IMR-90 (cell line): Measurements from ENCODE around the gene SDF2L1. TPM values are rescaled to one million over a fixed set of nuclear protein-coding genes. Genes with fewer than 3 reads are reported as not detected.

ENCODE experiments used
- ATAC-seq: fragments of 200-7000 bp; cut with Tn5 transposase; 2 replicates; pipeline ENCODE4 v1.9.1; 2020; ENCODE audit warnings: low read depth, mild to moderate bottlenecking, moderate library complexity
- BruUV-seq: library from RNA; stranded (reverse); fragments of 400-500 nt; replicated peaks from 2 replicates; lab custom pipeline; 2021; lab: Mats Ljungman, UMichigan
- CTCF ChIA-PET: fragments of 300-600 bp; formaldehyde crosslinking; extraction: SDS; loops from one replicate; lab custom pipeline; 2021; ENCODE audit warnings: antibody characterized with exemption; lab: Yijun Ruan, JAX
- POLR2A ChIA-PET: fragments of 300-600 bp; sonication (Branson Sonifier 250); formaldehyde crosslinking; loops from one replicate; lab custom pipeline; 2022; ENCODE audit warnings: antibody characterized with exemption; ENCODE audit not compliant: unreplicated experiment; lab: Charles Lee
- DNase-seq: peaks from one replicate; pipeline ENCODE4 v3.0.0; 2013
- H2AFZ ChIP-seq: replicated peaks from 2 replicates; pipeline ENCODE3; 2013; ENCODE audit warnings: low read length, mild to moderate bottlenecking; ENCODE audit not compliant: poor library complexity
- H2AK5ac ChIP-seq: 2 replicates; pipeline ENCODE4 v1.6.1; 2013; ENCODE audit warnings: low read depth, low read length, inconsistent platforms
- H2AK9ac ChIP-seq: replicated peaks from 2 replicates; pipeline ENCODE3; 2013; ENCODE audit warnings: mild to moderate bottlenecking, low read depth, low read length, moderate library complexity; ENCODE audit not compliant: poor library complexity
- H2BK120ac ChIP-seq: 2 replicates; pipeline ENCODE4 v1.6.1; 2013; ENCODE audit warnings: low read depth, low read length, inconsistent platforms
- H2BK15ac ChIP-seq: 3 replicates; pipeline ENCODE4 v1.6.1; 2013; ENCODE audit warnings: low read depth, low read length, inconsistent platforms
- H2BK20ac ChIP-seq: 2 replicates; pipeline ENCODE4 v1.6.1; 2013; ENCODE audit warnings: low read depth, mild to moderate bottlenecking, inconsistent platforms, low read length, moderate library complexity
- H2BK5ac ChIP-seq: 2 replicates; pipeline ENCODE4 v1.6.1; 2013; ENCODE audit warnings: mild to moderate bottlenecking, low read depth, low read length, inconsistent platforms; ENCODE audit not compliant: poor library complexity, severe bottlenecking
- H3K14ac ChIP-seq: replicated peaks from 2 replicates; pipeline ENCODE4 v1.6.1; 2013; ENCODE audit warnings: low read depth, low read length, inconsistent platforms
- H3K18ac ChIP-seq: 2 replicates; pipeline ENCODE4 v1.6.1; 2013; ENCODE audit warnings: low read depth, low read length, control low read depth
- H3K23ac ChIP-seq: 2 replicates; pipeline ENCODE4 v1.6.1; 2013; ENCODE audit warnings: low read depth, low read length, inconsistent platforms
- H3K27ac ChIP-seq: 2 replicates; pipeline ENCODE4 v1.5.1; 2013; ENCODE audit warnings: mild to moderate bottlenecking, control low read depth, low read length; ENCODE audit not compliant: insufficient read depth
- H3K27me3 ChIP-seq: 2 replicates; pipeline ENCODE4 v1.6.1; 2013; ENCODE audit warnings: low read length; ENCODE audit not compliant: control insufficient read depth, insufficient read depth
- H3K36me3 ChIP-seq: 2 replicates; pipeline ENCODE4 v1.6.1; 2013; ENCODE audit warnings: low read length, mixed read lengths; ENCODE audit not compliant: control insufficient read depth, insufficient read depth
- H3K4ac ChIP-seq: 2 replicates; pipeline ENCODE4 v1.6.1; 2013; ENCODE audit warnings: low read depth, low read length, inconsistent platforms
- H3K4me1 ChIP-seq: 2 replicates; pipeline ENCODE4 v1.6.1; 2013; ENCODE audit warnings: low read length, mixed read lengths; ENCODE audit not compliant: control insufficient read depth, insufficient read depth
- H3K4me2 ChIP-seq: 2 replicates; pipeline ENCODE4 v1.6.1; 2013; ENCODE audit warnings: low read depth, mild to moderate bottlenecking, control low read depth, low read length, moderate library complexity
- H3K4me3 ChIP-seq: 2 replicates; pipeline ENCODE4 v1.5.1; 2013; ENCODE audit warnings: low read depth, mild to moderate bottlenecking, control low read depth, low read length, moderate library complexity; ENCODE audit not compliant: insufficient read depth
- H3K56ac ChIP-seq: 2 replicates; pipeline ENCODE4 v1.6.1; 2013; ENCODE audit warnings: low read length, inconsistent platforms; ENCODE audit not compliant: insufficient read depth; ENCODE audit errors: extremely low read depth
- H3K79me1 ChIP-seq, 2 experiments: 2 replicates each; pipeline ENCODE4 v1.6.1; 2013; ENCODE audit warnings: low read length in 2 of 2, inconsistent platforms in 1 of 2, low read depth in 1 of 2
- H3K9ac ChIP-seq: 2 replicates; pipeline ENCODE4 v1.6.1; 2013; ENCODE audit warnings: low read depth, low read length, control low read depth
- H3K9me1 ChIP-seq: 2 replicates; pipeline ENCODE4 v1.6.1; 2013; ENCODE audit warnings: low read length, inconsistent platforms; ENCODE audit not compliant: insufficient read depth
- H3K9me3 ChIP-seq: 2 replicates; pipeline ENCODE4 v1.6.1; 2013; ENCODE audit warnings: low read length; ENCODE audit not compliant: control insufficient read depth, insufficient read depth
- H4K20me1 ChIP-seq: 2 replicates; pipeline ENCODE4 v1.6.1; 2013; ENCODE audit warnings: low read length, inconsistent platforms; ENCODE audit not compliant: insufficient read depth
- H4K5ac ChIP-seq: 2 replicates; pipeline ENCODE4 v1.6.1; 2013; ENCODE audit warnings: mild to moderate bottlenecking, low read depth, low read length, control low read depth
- H4K8ac ChIP-seq, 2 experiments: 2 replicates each; pipeline ENCODE4 v1.6.1; 2013; ENCODE audit warnings: low read depth in 2 of 2, low read length in 2 of 2, control low read depth in 1 of 2, inconsistent platforms in 1 of 2
- H4K91ac ChIP-seq: 2 replicates; pipeline ENCODE4 v1.6.1; 2013; ENCODE audit warnings: low read depth, low read length, inconsistent platforms; ENCODE audit not compliant: insufficient read depth
- BHLHE40 ChIP-seq: fragments of 150-350 bp; IDR thresholded peaks from 2 replicates; pipeline ENCODE4 v1.6.1; 2016; ENCODE audit warnings: mild to moderate bottlenecking, low read depth, low read length
- POLR2A ChIP-seq: IDR thresholded peaks from 2 replicates; pipeline ENCODE4 v1.6.1; 2012; ENCODE audit warnings: mild to moderate bottlenecking, low read depth, low read length
- WGBS, 2 experiments: methylation state at CpG; one replicate each; pipeline versions ENCODE4 v1.1.5 to v1.1.7; 2013; ENCODE audit warnings: missing lambda C conversion rate in 2 of 2; ENCODE audit not compliant: insufficient read length in 1 of 2; ENCODE audit errors: extremely low coverage in 2 of 2; 5-methylcytosine and 5-hydroxymethylcytosine counted together
- dilution Hi-C: fragments of 300-500 bp; cut with HindIII; formaldehyde crosslinking; loops from one replicate; pipeline ENCODE4 v1.14.3; 2018; ENCODE audit warnings: low sequenced_read_pairs; ENCODE audit not compliant: unreplicated experiment
- in situ Hi-C: fragments of 300-500 bp; cut with MboI; formaldehyde crosslinking; loops from 3 replicates; pipeline ENCODE4 v1.14.3; 2019; ENCODE audit warnings: low sequenced_read_pairs, inconsistent platforms, mixed read lengths
- intact Hi-C: fragments of 100-400 bp; cut with micrococcal nuclease; formaldehyde crosslinking; loops from 2 replicates; pipeline ENCODE4 v1.10.0; 2022
- polyA plus RNA-seq, 3 experiments: library from polyadenylated mRNA; depleted of rRNA; stranded (reverse); fragments of >200 nt; gene quantifications; 2 replicates each; pipeline ENCODE4 v1.2.3, GENCODE V29; 2012; ENCODE audit warnings: low replicate concordance in 1 of 3
- total RNA-seq: library from RNA; depleted of rRNA; stranded (reverse); fragments of >200 nt; gene quantifications from 2 replicates; pipeline ENCODE4 v1.2.3, GENCODE V29; 2012

SDF2L1 gene
- total and polyA plus RNA-seq, 2 of the 4 experiments (the other 2 are of a cell fraction): 18.8 to 51.1 TPM

- intact Hi-C loops (no loop called here), in situ Hi-C loops (no loop called here), dilution Hi-C loops (no loop called here)
- Histone ChIP-seq H3K9me3 (no peaks in the 10 kb centered on the region), H3K4me1 (peaks cover 11% of the 10 kb centered on the region), H3K36me3 (peaks cover 30% of the 10 kb centered on the region), H3K56ac (no peak overlapping the region), H4K91ac (no peak overlapping the region), H3K27me3 (no peaks in the 10 kb centered on the region), H2BK120ac (no peak overlapping the region), H3K27ac (no peak overlapping the region), H4K5ac (no peak overlapping the region), H2BK20ac (no peak overlapping the region), H4K8ac (no peak overlapping the region), H3K14ac (no peak overlapping the region), H4K20me1 (peaks cover 92% of the 10 kb centered on the region), H2AK9ac (no peak overlapping the region), H3K9ac (no peak overlapping the region), H3K23ac (no peak overlapping the region), H3K4ac (no peak overlapping the region), H3K18ac (no peak overlapping the region), H2BK5ac (no peak overlapping the region), H2AFZ (no peak overlapping the region), H3K4me2 (no peak overlapping the region), H3K4me3 (no peak overlapping the region), H2BK15ac (no peak overlapping the region), H3K9me1 (peaks cover 24% of the 10 kb centered on the region), H2AK5ac (no peak overlapping the region), H3K79me1 (peaks cover 32 to 91% of the 10 kb centered on the region in 2 experiments)
- POLR2A ChIA-PET: no interaction called here
- CTCF ChIA-PET: interaction anchor here (1.0 kb wide), 1 partner anchor 10 kb away, joined by 3 read pairs; no protein-coding TSS in a partner anchor
- 91% methylated on average over 12 of the region's 23 CpGs; no CpG with 5 or more reads in 1 of the 2 experiments for WGBS, 2 experiments
- ATAC-seq: no peak
- no TSS peak for BruUV-seq
- TF ChIP-seq POLR2A (no peak), BHLHE40 (no peak)
- no peak for DNase-seq
These were observed 19.0 kb upstream of the SDF2L1 start for GRCh38 chr22:21622919-21623647.
